Limb (tissue), 2 donors: ENCODE data around the gene TBRG4.

ENCODE experiments used
- DNase-seq, 2 donors: peaks; one replicate each; pipeline ENCODE4 v3.0.0-alpha.2; 2016; ENCODE audit errors: extremely low spot score in 2 of 2

TBRG4 gene

DNA sequence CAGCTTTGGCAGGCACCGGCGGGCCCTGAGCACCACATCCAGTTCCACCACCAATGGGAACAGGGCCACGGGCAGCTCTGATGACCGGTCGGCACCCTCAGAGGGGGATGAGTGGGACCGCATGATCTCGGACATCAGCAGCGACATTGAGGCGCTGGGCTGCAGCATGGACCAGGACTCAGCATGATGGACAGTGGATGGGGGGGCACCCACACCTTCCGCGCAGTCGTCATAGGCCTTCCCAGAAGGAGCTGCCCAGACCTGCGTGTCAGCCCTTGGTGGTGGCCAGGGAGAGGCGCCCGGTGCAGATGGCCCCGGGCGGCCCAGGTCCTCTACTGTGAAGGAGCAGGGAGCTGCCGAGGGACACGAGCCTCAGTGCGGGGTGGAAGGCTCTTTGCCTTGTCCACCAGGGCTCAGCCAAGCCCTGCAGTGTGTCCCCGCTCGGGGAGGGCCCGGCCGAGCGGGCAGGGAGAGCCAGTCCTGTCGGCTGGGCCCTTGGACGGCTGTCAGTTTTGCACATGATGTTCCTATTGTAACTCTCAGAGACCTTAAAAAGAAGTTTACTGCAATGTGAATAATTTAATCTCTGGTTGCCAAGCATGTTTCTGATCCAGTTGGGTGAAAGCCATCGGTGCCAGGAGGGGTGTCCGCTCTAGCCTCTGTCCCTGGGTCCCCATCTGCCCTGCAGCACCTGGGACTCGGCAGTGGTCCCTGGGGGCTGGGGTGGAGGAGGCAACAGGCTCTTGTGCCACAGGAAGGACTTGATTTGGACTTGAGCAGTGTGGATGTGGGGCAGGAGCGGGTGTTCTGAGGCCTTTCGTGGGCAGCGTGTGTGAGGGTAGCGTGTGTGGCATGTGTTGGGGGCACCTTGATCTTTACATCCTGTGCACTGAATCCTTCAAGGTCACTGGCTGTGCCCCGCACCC, 35.4 kb downstream of the TBRG4 start:
- DNase-seq = no peak

DNA sequence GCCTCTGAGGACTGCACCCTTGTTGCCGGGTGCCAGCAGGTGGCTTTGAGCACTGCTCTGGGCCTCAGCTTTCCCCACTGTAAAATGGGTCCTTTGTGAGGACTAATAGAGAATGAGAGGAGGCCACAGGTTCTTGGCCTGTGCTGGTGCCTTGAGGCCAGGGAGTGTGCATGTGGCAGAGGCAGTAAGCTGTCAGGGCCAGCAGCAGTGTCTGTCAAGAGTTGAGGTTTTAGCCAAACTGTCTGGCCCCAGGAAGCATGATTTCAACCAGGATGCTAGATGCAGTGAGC, 36.2 kb downstream of the TBRG4 start:
- no peak for DNase-seq

DNA sequence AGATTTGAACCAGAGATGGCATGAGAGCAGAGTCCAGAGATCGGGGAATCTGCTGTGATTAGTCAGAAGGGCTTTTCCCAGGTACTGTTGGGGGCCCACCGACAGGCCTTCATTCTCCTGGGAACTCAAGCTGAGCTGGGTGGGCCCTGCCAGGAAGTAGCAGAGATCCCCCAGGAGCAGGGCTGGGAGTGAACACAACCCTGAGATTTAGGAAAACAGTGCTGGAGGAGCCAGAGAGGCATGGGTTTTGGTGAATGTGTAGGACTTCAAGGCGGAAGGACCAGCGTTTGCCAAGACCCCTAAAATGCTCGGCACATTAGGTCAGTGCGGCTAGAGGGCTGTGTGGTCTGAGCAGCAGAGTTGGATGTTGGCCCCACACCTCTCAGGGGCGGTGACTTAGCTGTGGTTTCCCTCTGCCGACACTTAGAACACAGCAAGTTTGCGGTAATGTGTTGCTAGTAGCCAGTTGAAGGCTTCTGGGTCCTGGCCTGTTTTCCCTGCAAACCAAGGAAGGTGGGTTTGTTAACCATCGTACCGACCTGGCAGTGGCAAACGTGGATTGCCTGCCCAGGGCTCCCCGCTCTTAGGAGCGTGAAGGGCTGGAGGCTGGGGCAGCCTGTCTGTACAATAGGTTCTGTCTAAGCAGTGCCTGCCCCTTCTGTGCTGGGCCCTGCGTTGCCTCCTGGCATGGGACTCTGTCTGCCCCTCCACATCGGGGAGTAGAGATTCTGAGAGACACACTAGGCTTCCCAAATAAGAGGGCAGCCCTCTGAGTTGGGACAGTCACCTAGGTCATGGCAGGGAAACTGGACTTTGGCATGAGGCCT, 36.8 kb downstream of the TBRG4 start:
- DNase-seq = no peak

GRCh38 chr7:45073786-45074527, 37.5 kb downstream of the TBRG4 start:
- no peak for DNase-seq

- no peak for DNase-seq
Measured at GRCh38 chr7:45073031-45073785, 38.3 kb downstream of the TBRG4 start.

- DNase-seq = no peak
Measured at GRCh38 chr7:45072131-45073030, 39.1 kb downstream of the TBRG4 start.

DNA sequence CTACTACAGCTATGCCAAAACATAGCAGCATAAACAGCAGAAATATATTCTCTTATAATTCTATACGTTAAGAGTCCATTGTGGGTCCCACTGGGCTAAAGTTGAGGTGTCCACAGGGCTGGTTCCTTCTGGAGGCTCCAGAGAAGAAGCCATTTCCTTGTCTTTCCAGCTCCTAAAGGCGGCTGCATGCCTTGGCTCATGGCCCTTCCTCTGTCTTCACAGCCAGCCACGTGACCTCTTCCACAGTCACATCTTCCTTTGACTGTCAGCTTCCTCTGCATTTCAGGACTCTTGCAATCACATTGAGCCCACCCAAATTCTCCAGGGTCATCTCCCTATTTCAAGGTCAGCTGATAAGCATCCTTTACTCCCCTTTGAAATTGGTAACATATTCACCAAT, 40.0 kb downstream of the TBRG4 start:
- DNase-seq = no peak

DNA sequence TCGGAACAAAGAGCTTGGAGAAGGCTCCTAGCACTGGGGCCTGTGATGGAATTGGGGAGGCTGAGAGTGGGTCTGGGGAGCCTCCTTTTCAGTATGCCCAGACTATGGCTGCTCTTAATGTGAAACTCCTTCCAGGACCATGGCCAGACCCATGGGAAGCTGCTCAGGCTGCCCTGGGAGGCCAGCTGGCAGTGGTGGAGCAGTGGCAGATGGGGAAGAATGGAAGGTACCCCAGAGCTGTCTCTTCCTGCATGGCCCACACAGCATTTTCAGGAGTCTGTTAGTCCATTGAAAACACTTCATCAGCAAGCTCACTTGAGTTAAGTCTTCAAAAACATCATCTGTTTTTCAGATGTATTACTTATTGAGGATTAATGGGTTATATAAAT, 41.2 kb downstream of the TBRG4 start:
- DNase-seq = no peak

DNA sequence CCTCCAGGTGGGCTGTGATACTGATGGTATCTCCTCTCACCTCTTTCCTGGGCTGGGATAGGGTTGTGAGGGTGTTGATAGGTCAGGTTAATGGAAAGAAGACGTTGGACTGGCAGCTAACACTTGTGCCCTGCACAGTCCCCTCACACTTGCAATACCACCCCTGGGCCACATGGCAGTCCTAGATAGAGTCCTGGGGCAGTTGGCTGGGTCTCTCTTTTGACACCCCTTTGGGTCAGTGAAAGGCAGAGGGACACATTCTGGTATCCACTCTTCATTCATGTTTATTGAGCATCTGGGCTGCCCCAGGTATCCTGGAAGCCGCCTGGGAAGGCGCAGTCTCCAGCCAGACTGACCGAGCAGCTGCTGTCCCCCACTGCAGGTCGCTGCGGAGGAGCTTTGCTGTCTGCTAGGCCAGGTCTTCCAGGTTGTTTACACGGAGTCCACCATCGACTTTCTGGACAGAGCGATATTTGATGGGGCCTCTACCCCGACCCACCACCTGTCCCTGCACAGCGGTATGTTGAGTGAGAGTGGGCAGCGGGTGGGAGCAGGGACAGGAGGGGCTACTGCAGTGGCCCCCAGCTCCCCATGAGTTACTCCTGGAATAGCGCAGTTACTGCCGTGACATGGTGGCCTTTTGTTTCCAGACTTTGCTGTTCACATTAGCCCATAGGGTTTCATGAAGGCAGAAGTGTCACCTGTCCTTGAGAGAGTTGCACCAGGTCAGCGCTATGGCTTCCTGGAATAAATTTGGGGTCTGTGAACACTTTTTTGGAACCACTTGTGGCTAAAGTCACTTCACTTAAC, 41.8 kb downstream of the TBRG4 start:
- DNase-seq = no peak

DNA sequence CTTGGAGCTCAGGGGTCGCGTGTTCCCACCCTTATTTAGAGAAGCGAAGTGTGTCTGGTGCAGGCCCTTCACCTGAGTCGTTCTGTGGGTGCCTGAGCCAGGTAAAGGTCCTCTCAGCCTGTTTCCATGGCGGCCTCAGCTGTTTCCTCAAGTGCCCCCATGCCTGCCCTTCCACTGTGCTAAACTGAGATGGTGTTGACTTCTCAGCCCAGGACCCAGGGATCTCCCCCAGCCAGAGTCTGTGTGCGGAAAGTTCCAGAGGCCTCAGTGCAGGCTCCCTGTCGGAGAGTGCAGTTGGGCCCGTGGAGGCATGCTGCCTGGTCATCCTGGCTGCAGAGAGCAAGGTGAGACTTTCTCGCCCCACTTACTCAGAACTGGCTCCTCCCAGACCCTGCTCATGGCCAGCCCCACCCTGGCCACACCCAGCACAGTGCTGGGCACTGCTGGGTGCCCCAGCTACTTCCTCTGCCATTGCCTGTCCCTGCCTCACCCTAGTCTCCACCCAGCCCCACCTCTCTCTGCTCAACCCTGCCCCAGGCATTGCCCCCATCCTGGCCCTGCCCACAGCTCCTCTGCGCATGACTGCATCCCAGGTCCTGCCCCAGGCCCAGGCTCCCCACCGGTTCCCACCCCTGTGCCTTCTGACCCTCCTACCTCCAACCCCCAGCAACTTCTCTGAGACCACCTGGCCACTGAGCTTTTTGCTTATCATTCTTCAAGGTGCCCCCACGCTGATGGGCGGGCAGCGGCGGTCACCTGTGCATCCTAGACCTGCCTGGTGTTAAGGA, 43.1 kb downstream of the TBRG4 start:
- no peak for DNase-seq

GRCh38 chr7:45067582-45067981, 43.9 kb downstream of the TBRG4 start:
- no peak for DNase-seq

DNA sequence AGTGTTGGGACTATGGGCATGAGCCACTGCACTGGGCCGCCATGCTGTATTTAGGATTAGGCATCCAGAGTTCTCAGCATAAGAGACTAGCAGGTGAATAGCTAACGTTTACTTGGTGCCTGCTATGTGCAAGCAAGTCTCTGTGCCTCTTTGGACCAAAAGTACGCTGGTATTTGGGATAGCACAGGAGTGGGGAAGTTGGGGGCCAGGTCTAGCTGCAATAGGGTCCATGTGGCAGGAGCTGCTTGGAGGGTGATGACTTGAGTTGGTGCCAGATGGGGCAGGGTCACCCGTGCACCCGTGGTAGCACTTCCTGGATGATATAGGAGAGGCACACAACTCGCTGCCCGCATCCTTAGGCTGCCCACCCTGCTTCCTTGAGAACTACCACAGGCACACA, 45.1 kb downstream of the TBRG4 start:
- DNase-seq = no peak

DNA sequence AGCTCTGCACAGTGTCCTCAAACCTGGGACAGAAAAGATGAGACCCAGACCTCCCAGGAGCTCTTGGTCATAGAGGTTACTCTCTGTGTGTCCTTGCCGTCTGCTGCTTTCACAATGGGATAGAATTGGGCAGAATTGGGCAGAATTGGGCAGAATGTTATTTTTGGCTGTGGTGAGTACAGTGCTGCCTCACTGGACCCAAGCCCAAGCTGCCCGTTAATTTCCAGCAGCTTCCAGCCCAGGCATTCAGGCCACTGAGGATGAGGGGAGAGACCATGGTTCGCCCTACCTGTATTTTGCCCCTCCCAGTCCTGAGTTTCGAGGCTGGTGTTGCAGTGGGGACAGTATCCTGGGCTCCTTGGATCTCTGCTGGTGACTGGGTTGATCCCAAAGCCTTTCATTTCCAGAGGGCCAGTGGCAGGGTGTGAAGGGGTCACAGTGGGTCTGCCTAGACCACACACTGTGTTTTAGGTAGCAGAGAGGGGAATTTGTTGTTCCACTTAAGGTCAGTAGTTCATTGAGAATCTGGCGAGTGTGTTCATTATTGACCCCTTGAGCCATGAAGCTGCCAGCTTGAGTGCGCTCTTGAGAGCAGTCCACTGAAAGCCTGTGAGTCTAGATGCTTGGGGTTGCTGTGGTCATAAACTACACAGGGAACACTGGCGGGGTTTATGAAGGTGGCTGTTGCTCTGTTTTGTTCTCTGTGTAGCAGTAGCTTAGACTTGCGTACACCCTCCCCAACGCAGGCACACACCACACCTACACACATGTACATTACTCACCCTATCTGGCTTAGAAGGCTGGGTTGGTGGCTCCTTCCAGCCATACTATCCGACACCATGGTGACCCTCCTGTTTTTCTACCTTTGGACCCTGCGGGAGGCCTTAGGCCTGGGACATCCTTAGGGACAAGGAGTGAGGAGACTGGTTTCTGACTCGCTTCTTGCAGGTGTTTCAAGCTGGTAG, 46.2 kb downstream of the TBRG4 start:
- no peak for DNase-seq

DNA sequence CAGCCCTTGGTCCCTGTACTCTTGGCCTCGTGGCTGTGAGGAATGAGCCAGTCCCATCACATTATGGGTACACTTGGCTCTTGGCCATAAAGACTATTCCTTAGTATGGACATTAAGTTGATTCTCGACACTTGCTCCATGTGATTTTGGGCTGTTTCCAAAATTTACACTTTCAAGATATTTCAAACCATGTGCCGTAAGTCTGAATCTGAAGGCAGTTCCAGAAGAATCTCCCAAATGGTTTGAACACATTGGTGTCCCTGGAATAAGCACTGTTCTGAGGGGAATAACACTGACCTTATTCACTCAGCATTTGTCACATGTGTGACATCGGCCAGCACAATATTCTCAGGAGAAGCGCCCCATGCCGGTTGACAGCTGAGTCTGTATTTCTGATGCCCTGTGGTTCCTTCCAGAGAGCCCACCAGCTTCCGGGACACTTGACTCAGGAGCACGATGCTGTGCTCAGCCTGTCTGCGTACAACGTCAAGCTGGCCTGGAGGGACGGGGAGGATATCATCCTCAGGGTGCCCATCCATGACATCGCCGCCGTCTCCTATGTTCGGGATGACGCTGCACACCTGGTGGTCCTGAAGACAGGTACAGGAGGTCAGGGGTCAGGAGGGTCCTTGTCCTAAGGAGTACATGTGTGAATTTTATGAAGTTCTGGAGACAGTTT, 47.3 kb downstream of the TBRG4 start:
- no peak for DNase-seq

DNA sequence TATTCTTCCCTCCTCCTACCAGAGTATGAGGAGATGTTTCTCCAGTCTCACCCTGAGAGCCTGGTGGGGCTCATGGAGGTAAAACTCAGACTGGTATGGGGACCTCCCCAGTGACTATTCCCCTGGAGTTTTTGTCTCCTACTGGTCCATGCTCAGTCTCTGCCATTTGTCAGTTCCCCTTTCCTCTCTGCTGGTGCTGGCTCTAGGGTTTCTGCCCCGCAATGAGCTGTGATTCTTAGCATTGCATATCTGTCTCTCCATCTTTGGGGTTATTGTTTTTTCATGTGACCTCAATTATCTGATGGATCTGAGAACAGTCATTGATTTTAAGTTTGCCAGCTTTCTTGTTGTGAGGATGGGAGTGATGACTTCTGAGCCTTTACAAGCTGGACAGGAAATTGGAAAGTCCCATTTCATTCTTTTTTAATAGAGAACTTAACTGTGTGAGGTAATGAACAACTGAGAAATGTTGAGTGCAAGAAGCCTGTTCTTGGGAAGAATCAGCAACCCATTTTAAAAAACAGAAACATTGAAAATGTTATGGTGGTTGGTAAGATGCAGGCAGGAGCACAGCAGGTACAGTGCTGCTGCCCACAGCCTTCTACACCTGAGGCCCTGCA, 49.6 kb downstream of the TBRG4 start:
- DNase-seq = no peak

DNA sequence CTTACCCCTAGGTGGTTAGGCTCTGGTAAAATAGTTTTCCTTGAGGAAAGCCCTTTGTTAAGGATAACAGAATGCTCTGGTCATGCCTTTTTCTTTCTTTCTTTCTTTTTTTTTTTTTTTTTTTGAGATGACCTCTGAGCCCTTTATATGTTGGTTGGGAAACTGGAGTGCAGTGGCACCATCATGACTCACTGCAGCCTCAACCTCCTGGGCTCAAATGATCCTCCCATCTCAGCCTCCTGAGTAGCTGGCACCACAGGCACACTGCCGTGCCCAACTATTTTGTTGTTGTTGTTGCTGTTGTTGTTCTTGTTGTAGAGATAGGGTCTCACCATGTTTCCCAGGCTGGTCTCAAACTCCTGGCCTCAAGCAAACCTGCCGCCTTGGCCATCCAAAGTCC, 50.1 kb downstream of the TBRG4 start:
- DNase-seq = no peak

DNA sequence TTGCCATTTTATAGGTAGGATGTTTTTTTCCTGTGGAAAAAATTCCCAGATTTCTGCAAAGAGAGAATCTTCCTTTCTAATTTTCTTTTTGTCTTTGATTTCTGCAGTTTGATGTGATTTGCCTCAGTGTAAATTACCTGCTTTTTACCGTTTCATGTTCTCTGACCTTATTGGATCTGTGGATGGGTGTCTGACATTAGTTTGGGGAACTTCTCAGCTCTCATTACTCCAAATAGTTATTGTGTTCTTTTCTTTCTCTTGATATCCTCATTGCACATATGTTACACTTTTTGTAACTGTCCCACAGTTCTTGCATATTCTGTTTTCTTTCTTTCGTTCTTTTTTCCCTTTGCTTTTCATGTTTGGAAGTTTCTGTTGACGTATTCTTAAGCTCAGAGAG, 51.2 kb downstream of the TBRG4 start:
- no peak for DNase-seq
